Ramos (cell line): ENCODE data around the gene DOCK10.

Source experiments
- in situ Hi-C: fragments of 300-500 bp; cut with MboI; formaldehyde crosslinking; loops from one replicate; pipeline ENCODE4 v1.14.3; 2022; ENCODE audit warnings: low sequenced_read_pairs; ENCODE audit not compliant: unreplicated experiment

The DOCK10 gene

GRCh38 chr2:224983712-224984554, 58.3 kb downstream of the DOCK10 start:
- in situ Hi-C loops, result no loop called here

GRCh38 chr2:224982910-224983711, 59.2 kb downstream of the DOCK10 start:
- in situ Hi-C loops, result no loop called here

GRCh38 chr2:224982226-224982625, 60.0 kb downstream of the DOCK10 start:
- in situ Hi-C loops, result no loop called here

GRCh38 chr2:224976629-224977525, 65.4 kb downstream of the DOCK10 start:
- in situ Hi-C loops, result no loop called here

GRCh38 chr2:224975761-224976160, 66.5 kb downstream of the DOCK10 start:
- in situ Hi-C loops, result no loop called here

GRCh38 chr2:224973112-224974016, 68.9 kb downstream of the DOCK10 start:
- in situ Hi-C loops, result no loop called here

GRCh38 chr2:224971214-224971613, 71.1 kb downstream of the DOCK10 start:
- in situ Hi-C loops, result no loop called here

- in situ Hi-C loops, result no loop called here
Measured at GRCh38 chr2:224970311-224970710, 72.0 kb downstream of the DOCK10 start.

DNA sequence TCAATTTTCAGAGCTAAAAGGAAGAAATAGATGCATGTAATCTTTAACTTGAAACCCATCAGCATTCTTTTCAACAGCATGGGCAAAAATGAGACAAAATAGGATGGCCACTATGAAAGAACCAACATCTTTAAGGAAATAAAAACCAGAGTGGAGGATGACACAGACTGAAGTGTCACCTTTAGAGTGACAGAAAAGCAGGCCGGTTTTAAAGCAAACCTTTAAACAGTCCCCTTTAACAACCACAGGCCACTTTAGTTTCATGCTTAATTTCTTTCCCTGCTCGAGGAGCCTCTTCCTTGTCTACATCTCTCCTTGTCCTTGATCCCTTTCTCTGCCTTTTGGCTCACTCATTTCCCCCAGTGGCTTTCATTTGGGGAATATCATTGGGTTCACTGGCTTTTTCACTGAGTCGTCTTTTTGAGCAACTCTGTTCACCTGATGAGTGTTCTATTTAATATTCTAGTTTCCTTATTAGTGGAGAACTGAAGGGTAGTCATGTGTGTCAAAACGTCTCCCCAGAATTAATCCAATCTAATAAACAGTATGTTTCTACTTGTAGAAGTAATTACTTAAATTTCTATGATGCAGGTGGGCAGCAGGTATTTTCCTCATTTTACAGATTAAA, 72.5 kb downstream of the DOCK10 start:
- in situ Hi-C loops, result no loop called here

GRCh38 chr2:224969095-224969494, 73.2 kb downstream of the DOCK10 start:
- in situ Hi-C loops, result no loop called here

- in situ Hi-C loops, result no loop called here
Measured at GRCh38 chr2:224968051-224968450, 74.2 kb downstream of the DOCK10 start.

GRCh38 chr2:224966613-224967012, 75.7 kb downstream of the DOCK10 start:
- in situ Hi-C loops, result no loop called here

DNA sequence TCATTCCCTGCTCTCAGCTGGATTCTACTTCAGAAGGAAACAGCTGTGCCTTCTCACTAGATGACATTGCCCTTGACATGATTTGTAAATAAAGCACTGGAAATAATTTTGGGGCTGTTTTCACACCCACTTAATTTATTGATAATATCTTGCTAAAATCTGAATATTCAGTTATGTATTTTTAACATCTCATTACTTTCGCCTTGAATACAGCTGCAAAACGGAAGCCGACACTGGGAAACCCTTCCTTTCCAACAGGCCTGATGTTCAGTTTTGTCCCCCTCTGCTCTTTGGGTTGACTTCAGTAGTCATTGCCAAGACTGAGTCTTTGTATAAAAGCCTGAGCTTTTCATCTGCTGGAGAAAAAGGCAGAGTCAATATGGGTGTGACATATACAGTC, 82.7 kb downstream of the DOCK10 start:
- in situ Hi-C loops, result no loop called here

- in situ Hi-C loops, result no loop called here
Measured at GRCh38 chr2:224958873-224959272, 83.4 kb downstream of the DOCK10 start.

- in situ Hi-C loops, result no loop called here
Measured at GRCh38 chr2:224958462-224958857, 83.8 kb downstream of the DOCK10 start.

DNA sequence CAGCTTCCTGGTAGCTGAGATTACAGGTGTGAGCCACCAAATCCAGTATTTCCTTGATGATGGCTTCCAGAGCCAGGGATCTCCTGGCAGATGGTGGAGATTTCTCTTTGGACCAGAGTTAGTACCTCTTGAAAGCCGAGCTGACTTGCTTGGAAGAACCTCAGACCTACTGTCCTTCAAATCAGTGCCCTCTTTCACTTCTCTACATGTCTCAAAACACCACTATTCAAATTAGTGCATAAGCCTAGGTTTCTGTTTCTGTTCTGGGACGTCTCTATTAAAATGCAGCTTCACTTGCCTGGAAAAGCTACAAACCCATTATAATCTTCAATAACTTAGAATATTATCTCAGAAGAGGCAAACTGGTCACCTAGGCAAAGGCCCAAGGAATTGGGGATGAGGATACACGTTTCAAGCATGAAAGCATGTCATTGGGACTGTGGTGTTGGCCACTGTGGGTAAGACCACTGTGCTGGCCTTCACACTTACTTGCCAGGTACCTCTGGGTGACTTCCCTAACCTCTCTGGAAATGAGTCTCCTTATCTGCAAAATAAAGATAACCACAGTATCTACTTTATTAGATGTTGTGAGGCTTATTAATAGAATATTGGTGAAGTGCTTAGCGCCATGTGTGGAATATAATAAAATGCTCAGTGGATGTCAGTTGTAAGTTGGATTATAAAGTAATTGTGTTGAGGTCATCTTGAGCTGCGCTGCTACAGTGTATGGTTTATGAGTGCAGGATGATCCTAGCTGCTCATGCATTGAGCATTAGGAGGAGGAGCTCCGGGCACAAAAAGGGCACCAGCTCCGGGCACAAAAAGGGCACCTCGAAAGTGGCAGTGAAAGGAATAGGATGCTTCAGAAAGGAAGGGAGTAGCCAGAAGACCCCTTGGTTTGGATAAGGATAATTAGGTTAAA, 84.5 kb downstream of the DOCK10 start:
- in situ Hi-C loops, result no loop called here

- in situ Hi-C loops, result no loop called here
Measured at GRCh38 chr2:224956706-224957105, 85.6 kb downstream of the DOCK10 start.

- in situ Hi-C loops, result no loop called here
Measured at GRCh38 chr2:224954980-224955379, 87.3 kb downstream of the DOCK10 start.
